Transverse colon (tissue), 4 donors: ENCODE data around the gene ANKS1B.

Source experiments
- CTCF ChIP-seq, 5 experiments: fragments of 200-600 bp in 3 of 5; fragments of 450-650 bp in 2 of 5; sonication (generic) in 3 of 5; IDR thresholded peaks; 1 replicate in 2 of 5; 2 replicates in 3 of 5; pipeline ENCODE4 v1.5.1; 2016 to 2017; ENCODE audit warnings: antibody characterized with exemption in 5 of 5, inconsistent platforms in 3 of 5, mild to moderate bottlenecking in 2 of 5, moderate library complexity in 1 of 5
- POLR2A ChIP-seq: fragments of 450-650 bp; IDR thresholded peaks from one replicate; pipeline ENCODE4 v1.6.1; 2016; ENCODE audit warnings: antibody characterized with exemption, mild to moderate bottlenecking, moderate library complexity
- POLR2AphosphoS5 ChIP-seq, 3 donors: sonication (generic); formaldehyde crosslinking; IDR thresholded peaks; one replicate each; pipeline ENCODE4 v1.6.1; 2016; ENCODE audit warnings: antibody characterized with exemption in 3 of 3

- no peak for TF ChIP-seq POLR2AphosphoS5 (IDR thresholded peaks at IDR 0.05)
- TF ChIP-seq POLR2A, result no peak
- no peak for TF ChIP-seq CTCF (IDR thresholded peaks at IDR 0.05)
Measured at GRCh38 chr12:98771811-98772752, 1212.7 kb downstream of the ANKS1B start.
